HL-60/S4 treated with retinoic acid at 250 ng/mL for 4 days and 3 days (cell line): ENCODE data around the gene ELOVL7.
"Not testable (repeated sequence)": the region's sequence is repeated elsewhere in the genome, so short reads cannot be mapped to it uniquely, and the experiment has no call there.

Experiments
- in situ Hi-C: fragments of 300-500 bp; cut with MboI; formaldehyde crosslinking; loops from 2 replicates; pipeline ENCODE4 v1.7.0; 2022; ENCODE audit warnings: low sequenced_read_pairs

ELOVL7 gene

DNA sequence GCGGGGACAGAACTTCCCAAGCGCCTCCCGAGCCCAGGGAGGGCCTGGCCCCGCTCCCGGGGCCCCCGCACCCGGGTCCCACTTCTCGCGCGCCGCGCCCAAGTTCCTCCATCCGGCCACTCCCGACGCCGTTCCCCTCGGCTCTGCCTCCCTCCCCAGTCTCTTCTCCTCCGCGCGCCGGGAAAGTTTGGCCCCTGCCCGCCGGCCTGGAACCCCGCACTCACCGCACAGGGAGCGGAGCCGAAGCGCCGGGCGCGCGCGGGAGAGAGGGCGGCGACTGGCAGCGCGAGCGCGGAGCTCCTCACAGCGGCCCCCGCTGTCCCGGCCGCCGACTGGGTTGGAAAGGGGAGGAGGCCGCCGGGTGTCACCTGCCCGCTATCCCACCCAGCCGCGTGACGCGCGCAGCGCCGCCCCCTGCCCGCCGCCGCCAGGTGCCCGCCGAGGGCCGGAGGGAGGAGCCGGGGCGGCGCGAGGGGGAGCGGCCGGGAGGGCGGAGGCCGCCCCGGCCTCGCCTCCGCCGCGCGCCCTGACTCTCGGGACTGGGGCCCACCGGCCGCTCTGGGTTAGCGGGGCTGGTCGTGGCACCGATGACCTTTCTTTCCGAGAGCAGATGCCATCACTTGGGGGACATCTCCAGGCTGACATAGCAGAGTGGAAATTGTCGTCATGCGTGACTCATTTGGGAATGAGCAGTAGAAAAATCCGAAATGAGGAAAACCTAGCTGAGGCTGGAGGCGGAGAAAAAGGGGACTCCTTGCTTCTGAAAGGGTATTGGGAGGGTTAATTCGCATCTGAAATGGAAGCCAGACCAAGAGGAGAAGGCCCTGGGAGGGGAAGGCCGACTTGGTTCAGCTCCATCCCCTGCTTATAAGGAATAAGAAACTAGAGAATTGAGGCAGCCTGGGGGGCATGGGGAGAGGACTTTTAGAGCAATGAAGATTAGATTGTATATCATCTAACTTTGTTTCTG is at the start of gene ELOVL7:
Gene ELOVL7, minus strand, starts transcription at position 334 of the 970 bp plus-strand sequence. CDS start 56,872 bp downstream, outside the sequence.
- in situ Hi-C loops: no loop called here

- in situ Hi-C loops: no loop called here
Observed at GRCh38 chr5:60893521-60893920, 49.5 kb upstream of the ELOVL7 start.

- in situ Hi-C loops: no loop called here
Observed at GRCh38 chr5:60891667-60892066, 47.6 kb upstream of the ELOVL7 start.

DNA sequence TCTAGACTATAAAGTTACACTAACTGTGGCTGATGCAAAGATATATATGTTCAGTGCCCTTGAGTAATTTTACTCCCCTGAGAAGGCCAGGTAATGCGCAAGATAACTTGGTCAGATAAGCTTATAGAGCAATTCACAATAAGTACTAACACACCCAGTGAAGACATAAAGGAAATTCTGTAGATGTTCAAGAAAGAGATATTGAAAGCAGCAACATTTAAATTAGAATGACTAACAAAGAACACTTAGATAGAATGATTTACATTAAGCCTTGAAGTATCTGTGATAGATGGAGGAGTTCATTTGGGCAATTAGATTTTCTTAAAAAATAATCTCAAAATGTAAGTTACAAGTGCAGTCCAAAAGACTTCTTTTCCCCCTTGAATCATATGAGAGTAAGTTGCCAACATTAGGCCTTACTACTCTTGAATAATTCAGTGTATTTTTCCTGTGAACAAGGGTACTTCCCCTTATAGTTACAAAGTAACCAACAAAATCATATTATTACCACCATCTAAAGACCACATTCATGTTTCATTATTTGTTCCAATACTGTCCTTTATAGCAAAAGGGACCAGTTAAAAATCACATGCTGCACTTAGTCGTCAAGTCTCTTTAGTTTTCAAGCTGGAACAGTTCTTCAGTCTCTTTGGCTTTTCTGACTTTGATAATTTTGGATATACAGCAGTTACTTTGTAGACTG is 44.4 kb upstream of the ELOVL7 start:
- in situ Hi-C loops: no loop called here

- in situ Hi-C loops: no loop called here
Observed at GRCh38 chr5:60887746-60888145, 43.7 kb upstream of the ELOVL7 start.

DNA sequence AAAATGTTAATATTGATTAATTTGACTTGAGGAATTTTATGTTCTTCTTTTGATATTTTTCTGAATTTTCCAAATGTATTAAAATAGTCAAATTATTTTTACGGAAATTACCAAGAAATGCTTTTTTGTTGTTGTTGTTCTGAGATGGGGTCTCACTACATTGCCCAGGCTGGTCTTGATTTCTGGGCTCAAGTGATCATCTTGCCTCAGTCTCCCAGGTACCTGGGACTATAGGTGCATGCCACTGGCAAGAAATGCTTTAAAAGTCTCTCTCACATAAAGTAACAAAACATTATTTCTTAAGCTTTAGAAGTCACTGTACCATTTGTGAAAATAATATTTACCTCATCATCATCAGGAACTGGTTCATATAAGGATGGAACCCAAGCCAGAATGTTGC is 43.0 kb upstream of the ELOVL7 start:
- in situ Hi-C loops: no loop called here

DNA sequence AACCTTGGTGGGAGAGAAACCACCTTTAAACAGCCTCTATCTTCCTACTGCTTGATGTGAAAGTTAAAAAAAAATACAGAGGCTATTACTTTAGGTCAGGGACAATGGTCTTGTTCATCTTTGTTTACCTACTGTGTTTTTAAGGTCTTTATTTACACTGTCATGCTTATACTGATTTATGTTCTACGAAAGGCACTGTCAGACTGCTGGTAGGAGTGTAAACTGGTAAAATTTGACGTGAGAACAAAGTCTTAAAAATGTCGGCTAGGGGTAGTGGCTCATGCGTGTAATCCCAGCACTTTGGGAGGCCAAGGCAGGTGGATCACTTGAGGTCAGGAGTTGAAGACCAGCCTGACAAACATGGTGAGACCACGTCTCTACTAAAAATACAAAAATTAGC is 42.1 kb upstream of the ELOVL7 start:
- in situ Hi-C loops: no loop called here

GRCh38 chr5:60883229-60883628 is 39.2 kb upstream of the ELOVL7 start:
- in situ Hi-C loops: no loop called here

DNA sequence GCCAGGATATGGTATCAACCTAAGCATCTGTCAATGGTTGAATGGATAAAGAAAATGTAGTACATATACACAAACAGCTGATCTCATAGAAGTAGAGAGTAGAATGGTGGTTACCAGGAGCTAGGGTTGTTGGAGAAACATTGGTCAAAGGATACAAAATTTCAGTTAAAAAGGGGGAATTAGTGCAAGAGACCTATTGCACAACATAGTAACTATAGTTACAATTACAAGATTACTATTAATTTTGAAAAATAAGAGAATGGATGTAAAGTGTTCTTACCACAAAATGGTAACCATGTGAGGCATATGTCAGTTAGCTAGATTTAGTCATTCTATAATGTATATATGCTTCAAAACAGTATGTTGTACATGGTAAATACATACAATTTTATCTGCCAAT is 28.8 kb upstream of the ELOVL7 start:
- in situ Hi-C loops: no loop called here

- in situ Hi-C loops: no loop called here
Observed at GRCh38 chr5:60870857-60871256, 26.8 kb upstream of the ELOVL7 start.

DNA sequence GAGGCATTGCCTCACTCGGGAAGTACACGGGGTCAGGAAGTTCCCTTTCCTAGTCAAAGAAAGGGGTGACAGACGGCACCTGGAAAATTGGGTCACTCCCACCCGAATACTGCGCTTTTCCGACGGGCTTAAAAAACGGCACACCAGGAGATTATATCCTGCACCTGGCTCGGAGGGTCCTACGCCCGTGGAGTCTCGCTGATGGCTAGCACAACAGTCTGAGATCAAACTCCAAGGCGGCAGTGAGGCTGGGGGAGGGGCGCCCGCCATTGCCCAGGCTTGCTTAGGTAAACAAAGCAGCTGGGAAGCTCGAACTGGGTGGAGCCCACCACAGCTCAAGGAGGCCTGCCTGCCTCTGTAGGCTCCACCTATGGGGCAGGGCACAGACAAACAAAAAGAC is 16.5 kb upstream of the ELOVL7 start:
- in situ Hi-C loops: not testable (repeated sequence)

- in situ Hi-C loops: no loop called here
Observed at GRCh38 chr5:60856066-60856465, 12.0 kb upstream of the ELOVL7 start.

DNA sequence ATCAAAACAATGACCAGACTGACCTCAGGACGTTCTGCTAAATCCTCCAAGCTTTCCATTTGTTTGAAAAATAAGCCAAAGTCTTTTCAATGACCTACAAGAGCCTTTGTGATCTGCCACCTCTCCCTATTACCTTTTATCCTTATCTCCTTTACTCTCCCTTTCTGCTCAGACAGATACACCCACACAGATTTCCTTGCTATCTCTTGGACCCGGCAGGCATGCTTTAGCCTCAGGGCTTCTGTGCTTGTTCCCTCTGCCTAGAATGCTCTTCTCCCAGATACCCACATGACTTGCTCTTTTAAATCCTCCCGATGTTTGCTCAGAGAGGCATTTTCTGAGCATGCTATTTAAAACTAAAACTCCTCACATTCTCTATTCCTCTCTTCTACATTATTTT is 8.9 kb upstream of the ELOVL7 start:
- in situ Hi-C loops: no loop called here

DNA sequence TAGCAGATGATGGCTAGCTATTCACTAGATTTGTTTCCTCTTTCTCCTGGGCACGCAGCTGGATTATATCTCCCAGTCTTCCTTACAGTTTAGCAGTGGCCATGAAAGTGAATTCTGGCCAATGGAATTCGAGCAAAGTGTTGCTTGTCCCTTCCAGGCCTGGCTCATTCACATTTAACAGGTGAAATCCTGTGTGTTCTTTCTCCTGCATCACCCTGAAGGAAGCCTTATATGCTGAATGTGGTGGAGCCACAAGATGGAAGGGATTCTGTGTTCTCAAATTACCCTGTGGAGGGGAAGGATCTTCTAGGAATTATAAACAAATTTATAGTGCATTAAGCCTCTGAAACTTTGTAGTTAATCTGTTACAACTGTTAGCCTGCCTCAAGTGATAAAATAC is 8.2 kb upstream of the ELOVL7 start:
- in situ Hi-C loops: no loop called here

DNA sequence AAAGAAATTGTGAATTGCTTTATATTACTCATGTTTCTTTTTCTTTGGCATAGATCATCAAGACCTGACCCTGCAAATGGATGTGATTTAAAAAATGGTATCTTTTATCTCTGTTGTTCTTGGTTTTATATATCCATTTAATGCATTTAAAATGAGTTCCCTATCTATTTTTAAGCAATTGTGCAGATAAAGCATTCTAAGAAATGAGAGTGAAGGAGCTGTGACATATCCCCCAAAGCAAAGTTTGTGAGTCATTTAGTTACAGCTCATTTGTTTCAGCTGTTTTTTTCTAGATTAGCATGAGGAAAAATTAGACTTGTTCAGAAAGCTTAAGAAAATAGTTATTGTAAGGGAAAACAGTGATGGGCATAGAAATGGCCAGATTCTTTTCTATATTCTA is 7.6 kb upstream of the ELOVL7 start:
- in situ Hi-C loops: no loop called here

- in situ Hi-C loops: no loop called here
Observed at GRCh38 chr5:60846298-60846697, 2.2 kb upstream of the ELOVL7 start.

DNA sequence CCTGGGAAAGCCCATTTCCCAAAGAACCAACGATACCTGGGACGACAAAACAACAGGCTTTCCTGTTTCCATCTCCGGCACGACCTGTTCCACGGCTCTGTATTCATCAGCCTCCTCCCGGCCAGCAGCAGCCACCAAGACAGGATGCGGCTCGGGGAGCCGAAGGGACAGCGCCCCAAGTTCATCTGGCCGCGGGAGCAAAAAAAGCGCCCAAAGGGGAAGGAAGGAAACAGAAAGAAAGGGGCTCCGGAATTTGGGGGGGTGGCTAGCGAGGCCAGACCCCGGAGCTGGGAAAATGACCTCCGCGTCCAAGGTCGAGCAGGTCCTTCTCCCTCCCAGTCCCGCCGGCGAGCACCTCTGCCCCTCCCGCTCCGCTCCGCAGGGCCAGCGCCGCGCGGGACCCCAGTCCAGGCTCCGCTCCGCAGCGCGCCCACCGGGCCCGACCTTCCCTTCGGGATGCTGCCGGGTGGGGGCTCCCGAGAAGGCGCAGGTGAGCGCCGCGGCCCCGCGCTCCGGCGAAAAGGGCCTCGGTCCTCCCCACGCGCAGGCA is 608 bp downstream of the ELOVL7 start:
- in situ Hi-C loops: no loop called here

DNA sequence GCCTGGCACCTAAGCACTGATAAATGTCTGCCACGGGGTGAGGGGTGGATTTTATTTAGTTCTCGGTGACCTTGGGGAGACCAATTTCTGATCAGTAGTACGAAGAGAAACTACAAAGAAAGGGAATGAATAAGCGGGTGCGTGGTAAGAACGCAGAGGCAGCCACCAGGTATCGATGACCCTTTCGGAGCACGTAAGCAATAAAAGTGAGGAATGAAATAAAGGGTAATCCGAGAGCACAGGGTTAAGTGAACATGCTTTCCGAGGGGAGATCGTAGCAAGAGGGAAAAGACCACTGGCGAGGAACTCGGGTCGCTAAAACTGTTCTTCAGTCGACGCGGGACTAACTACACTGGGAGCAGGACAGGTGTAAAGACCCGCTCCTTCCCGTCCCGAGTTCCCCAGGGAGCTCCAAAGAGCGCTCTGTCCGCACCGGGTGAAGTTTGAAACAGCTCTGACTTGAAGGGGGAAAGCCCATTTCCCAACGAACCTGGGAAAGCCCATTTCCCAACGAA is 1.1 kb downstream of the ELOVL7 start:
- in situ Hi-C loops: no loop called here

DNA sequence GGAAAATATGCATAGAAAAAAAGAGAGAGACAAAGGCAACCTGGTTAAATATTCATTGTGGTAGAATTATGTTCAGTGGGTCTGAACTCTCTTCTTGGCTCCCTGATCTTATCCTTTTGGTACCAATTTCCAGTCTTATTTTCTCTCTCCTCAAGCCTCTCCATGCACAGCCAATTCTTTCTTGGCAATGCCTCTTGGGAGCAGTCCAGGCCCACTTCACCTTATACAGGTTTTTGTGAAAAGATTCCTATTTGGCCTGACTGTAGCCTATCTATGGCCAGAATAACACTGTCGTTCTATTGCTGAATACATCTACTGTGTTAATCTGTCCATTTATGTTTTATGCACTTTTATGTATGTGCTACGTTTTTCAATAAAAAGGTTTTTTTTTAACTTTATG is 2.7 kb downstream of the ELOVL7 start:
- in situ Hi-C loops: no loop called here

GRCh38 chr5:60836131-60836530 is 7.9 kb downstream of the ELOVL7 start:
- in situ Hi-C loops: no loop called here

DNA sequence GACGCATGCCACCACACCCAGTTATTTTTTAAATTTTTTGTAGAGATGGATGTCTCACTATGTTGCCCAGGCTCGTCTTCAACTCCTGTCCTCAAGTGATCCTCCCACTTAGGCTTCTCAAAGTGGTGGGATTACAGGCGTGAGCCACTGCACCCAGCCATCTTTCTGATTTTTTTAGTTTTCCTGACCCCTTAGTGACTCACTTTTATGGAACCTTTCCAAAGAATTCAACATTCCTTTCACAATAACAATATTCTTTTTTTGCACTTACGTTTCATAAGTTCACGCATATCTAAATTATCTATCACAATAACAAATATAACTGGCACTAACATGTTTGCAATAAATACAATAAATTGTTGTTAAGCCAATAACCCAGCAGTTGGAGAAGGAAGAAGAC is 8.5 kb downstream of the ELOVL7 start:
- in situ Hi-C loops: no loop called here

- in situ Hi-C loops: no loop called here
Observed at GRCh38 chr5:60833520-60833919, 10.5 kb downstream of the ELOVL7 start.
